ENCODE data around the gene ZNF587B. TPM values are rescaled to one million over a fixed set of nuclear protein-coding genes. Genes with fewer than 3 reads are reported as not detected.
"Not testable (repeated sequence)": the region's sequence is repeated elsewhere in the genome, so short reads cannot be mapped to it uniquely, and the experiment has no call there.

The ZNF587B gene
- total RNA-seq, 1 donor from 2014 or later = 17.2 TPM

GRCh38 chr19:57862351-57862750, 32.3 kb downstream of the ZNF587B start:
- H3K27ac ChIP-seq (ENCODE audit: low read depth, low read length); H3K9me3 ChIP-seq (ENCODE audit: control insufficient read depth in 3 of 3, low read length in 3 of 3); H3K4me1 ChIP-seq (ENCODE audit: control insufficient read depth in 3 of 3, insufficient read depth in 3 of 3, low read length in 3 of 3); H3K4me3 ChIP-seq (ENCODE audit: low read length in 3 of 3); H3K27me3 ChIP-seq (ENCODE audit: control insufficient read depth in 3 of 3, insufficient read depth in 3 of 3, low read length in 3 of 3); H3K9ac ChIP-seq (ENCODE audit: low read depth in 1 of 3, low read length in 3 of 3): not testable (repeated sequence)
- H3K36me3 ChIP-seq (ENCODE audit: control insufficient read depth in 3 of 3, insufficient read depth in 3 of 3, low read length in 3 of 3) = peaks cover 46 to 77% (median 63%) of the 10 kb centered on the region in 3 donors

- H3K27me3 ChIP-seq (ENCODE audit: control insufficient read depth in 3 of 3, insufficient read depth in 3 of 3, low read length in 3 of 3) = no peaks in the 10 kb centered on the region
- H3K4me3 ChIP-seq (ENCODE audit: low read length in 3 of 3) = no peak overlapping the region
- H3K36me3 ChIP-seq (ENCODE audit: control insufficient read depth in 3 of 3, insufficient read depth in 3 of 3, low read length in 3 of 3) = peaks cover 26 to 40% (median 34%) of the 10 kb centered on the region in 3 donors
- no peaks in the 10 kb centered on the region for H3K4me1 ChIP-seq (ENCODE audit: control insufficient read depth in 3 of 3, insufficient read depth in 3 of 3, low read length in 3 of 3)
- no peak overlapping the region for H3K9ac ChIP-seq (ENCODE audit: low read depth in 1 of 3, low read length in 3 of 3)
- peaks cover 11 to 21% (median 12%) of the 10 kb centered on the region in 3 donors for H3K9me3 ChIP-seq (ENCODE audit: control insufficient read depth in 3 of 3, low read length in 3 of 3)
- H3K27ac ChIP-seq (ENCODE audit: low read depth, low read length) = no peak overlapping the region
Observed at GRCh38 chr19:57867868-57868492, 37.9 kb downstream of the ZNF587B start.

GRCh38 chr19:57869655-57870054, 39.6 kb downstream of the ZNF587B start:
- peaks cover 23 to 41% (median 36%) of the 10 kb centered on the region in 3 donors for H3K36me3 ChIP-seq (ENCODE audit: control insufficient read depth in 3 of 3, insufficient read depth in 3 of 3, low read length in 3 of 3)
- H3K27me3 ChIP-seq (ENCODE audit: control insufficient read depth in 3 of 3, insufficient read depth in 3 of 3, low read length in 3 of 3); H3K4me1 ChIP-seq (ENCODE audit: control insufficient read depth in 3 of 3, insufficient read depth in 3 of 3, low read length in 3 of 3); H3K9ac ChIP-seq (ENCODE audit: low read depth in 1 of 3, low read length in 3 of 3); H3K27ac ChIP-seq (ENCODE audit: low read depth, low read length); H3K4me3 ChIP-seq (ENCODE audit: low read length in 3 of 3): not testable (repeated sequence)
- peaks cover 16 to 32% (median 22%) of the 10 kb centered on the region in 3 donors for H3K9me3 ChIP-seq (ENCODE audit: control insufficient read depth in 3 of 3, low read length in 3 of 3)

GRCh38 chr19:57870225-57870624, 40.1 kb downstream of the ZNF587B start:
- Histone ChIP-seq H3K4me1 (ENCODE audit: control insufficient read depth in 3 of 3, insufficient read depth in 3 of 3, low read length in 3 of 3) (no peaks in the 10 kb centered on the region), H3K27ac (ENCODE audit: low read depth, low read length) (no peak overlapping the region), H3K36me3 (ENCODE audit: control insufficient read depth in 3 of 3, insufficient read depth in 3 of 3, low read length in 3 of 3) (peaks cover 23 to 39% (median 34%) of the 10 kb centered on the region in 3 donors), H3K27me3 (ENCODE audit: control insufficient read depth in 3 of 3, insufficient read depth in 3 of 3, low read length in 3 of 3) (no peaks in the 10 kb centered on the region), H3K9me3 (ENCODE audit: control insufficient read depth in 3 of 3, low read length in 3 of 3) (peaks cover 16 to 33% (median 22%) of the 10 kb centered on the region in 3 donors), H3K4me3 (ENCODE audit: low read length in 3 of 3) (no peak overlapping the region), H3K9ac (ENCODE audit: low read depth in 1 of 3, low read length in 3 of 3) (no peak overlapping the region)

GRCh38 chr19:57872450-57872849, 42.4 kb downstream of the ZNF587B start:
- H3K27me3 ChIP-seq (ENCODE audit: control insufficient read depth in 3 of 3, insufficient read depth in 3 of 3, low read length in 3 of 3) = no peaks in the 10 kb centered on the region
- H3K9me3 ChIP-seq (ENCODE audit: control insufficient read depth in 3 of 3, low read length in 3 of 3) = peaks cover 16 to 38% (median 22%) of the 10 kb centered on the region in 3 donors
- no peak overlapping the region for H3K9ac ChIP-seq (ENCODE audit: low read depth in 1 of 3, low read length in 3 of 3)
- H3K27ac ChIP-seq (ENCODE audit: low read depth, low read length) = no peak overlapping the region
- H3K4me1 ChIP-seq (ENCODE audit: control insufficient read depth in 3 of 3, insufficient read depth in 3 of 3, low read length in 3 of 3) = no peaks in the 10 kb centered on the region
- peak overlapping the region in 1 of 3 donors; percentile 5 for H3K4me3 ChIP-seq (ENCODE audit: low read length in 3 of 3)
- peaks cover 17 to 42% (median 19%) of the 10 kb centered on the region in 3 donors for H3K36me3 ChIP-seq (ENCODE audit: control insufficient read depth in 3 of 3, insufficient read depth in 3 of 3, low read length in 3 of 3)

GRCh38 chr19:57873883-57874799, 44.0 kb downstream of the ZNF587B start:
- H3K4me1 ChIP-seq (ENCODE audit: control insufficient read depth in 3 of 3, insufficient read depth in 3 of 3, low read length in 3 of 3); H3K4me3 ChIP-seq (ENCODE audit: low read length in 3 of 3); H3K27me3 ChIP-seq (ENCODE audit: control insufficient read depth in 3 of 3, insufficient read depth in 3 of 3, low read length in 3 of 3); H3K27ac ChIP-seq (ENCODE audit: low read depth, low read length); H3K9ac ChIP-seq (ENCODE audit: low read depth in 1 of 3, low read length in 3 of 3): not testable (repeated sequence)
- Histone ChIP-seq H3K9me3 (ENCODE audit: control insufficient read depth in 3 of 3, low read length in 3 of 3) (peaks cover 12 to 34% (median 18%) of the 10 kb centered on the region in 3 donors), H3K36me3 (ENCODE audit: control insufficient read depth in 3 of 3, insufficient read depth in 3 of 3, low read length in 3 of 3) (peaks cover 10 to 34% (median 13%) of the 10 kb centered on the region in 3 donors)

- Histone ChIP-seq H3K27ac (ENCODE audit: low read depth, low read length) (no peak overlapping the region), H3K27me3 (ENCODE audit: control insufficient read depth in 3 of 3, insufficient read depth in 3 of 3, low read length in 3 of 3) (no peaks in the 10 kb centered on the region), H3K4me3 (ENCODE audit: low read length in 3 of 3) (no peak overlapping the region), H3K9me3 (ENCODE audit: control insufficient read depth in 3 of 3, low read length in 3 of 3) (no peaks in the 10 kb centered on the region), H3K36me3 (ENCODE audit: control insufficient read depth in 3 of 3, insufficient read depth in 3 of 3, low read length in 3 of 3) (peaks cover 3 to 18% (median 8%) of the 10 kb centered on the region in 3 donors), H3K4me1 (ENCODE audit: control insufficient read depth in 3 of 3, insufficient read depth in 3 of 3, low read length in 3 of 3) (peaks cover 5 to 19% (median 7%) of the 10 kb centered on the region in 3 donors), H3K9ac (ENCODE audit: low read depth in 1 of 3, low read length in 3 of 3) (no peak overlapping the region)
Observed at GRCh38 chr19:57886046-57886445, 55.9 kb downstream of the ZNF587B start.

- Histone ChIP-seq H3K9ac (ENCODE audit: low read depth in 1 of 3, low read length in 3 of 3) (peak overlapping the region in 2 of 3 donors; percentile 14 to 33), H3K4me3 (ENCODE audit: low read length in 3 of 3) (peak overlapping the region; percentile 0 to 96 (median 35)), H3K4me1 (ENCODE audit: control insufficient read depth in 3 of 3, insufficient read depth in 3 of 3, low read length in 3 of 3) (peaks cover 5 to 19% (median 7%) of the 10 kb centered on the region in 3 donors), H3K27me3 (ENCODE audit: control insufficient read depth in 3 of 3, insufficient read depth in 3 of 3, low read length in 3 of 3) (no peaks in the 10 kb centered on the region), H3K27ac (ENCODE audit: low read depth, low read length) (no peak overlapping the region), H3K9me3 (ENCODE audit: control insufficient read depth in 3 of 3, low read length in 3 of 3) (no peaks in the 10 kb centered on the region), H3K36me3 (ENCODE audit: control insufficient read depth in 3 of 3, insufficient read depth in 3 of 3, low read length in 3 of 3) (peaks cover 3 to 18% (median 8%) of the 10 kb centered on the region in 3 donors)
Observed at GRCh38 chr19:57887195-57887941, 57.3 kb downstream of the ZNF587B start.

- H3K27ac ChIP-seq (ENCODE audit: low read depth, low read length) = peak overlapping the region; percentile 79
Observed at GRCh38 chr19:57888107-57888559, 58.0 kb downstream of the ZNF587B start.

More at GRCh38 chr19:57888107-57888559, 58.0 kb downstream of the ZNF587B start:
- H3K9me3 ChIP-seq (ENCODE audit: control insufficient read depth in 3 of 3, low read length in 3 of 3) = no peaks in the 10 kb centered on the region
- H3K9ac ChIP-seq (ENCODE audit: low read depth in 1 of 3, low read length in 3 of 3) = peak overlapping the region; percentile 79 to 96 (median 85)
- H3K4me3 ChIP-seq (ENCODE audit: low read length in 3 of 3) = peak overlapping the region; percentile 69 to 98 (median 96)
- peaks cover 3 to 18% (median 8%) of the 10 kb centered on the region in 3 donors for H3K36me3 ChIP-seq (ENCODE audit: control insufficient read depth in 3 of 3, insufficient read depth in 3 of 3, low read length in 3 of 3)
- no peaks in the 10 kb centered on the region for H3K27me3 ChIP-seq (ENCODE audit: control insufficient read depth in 3 of 3, insufficient read depth in 3 of 3, low read length in 3 of 3)
- H3K4me1 ChIP-seq (ENCODE audit: control insufficient read depth in 3 of 3, insufficient read depth in 3 of 3, low read length in 3 of 3) = peaks cover 5 to 19% (median 7%) of the 10 kb centered on the region in 3 donors

All from skeletal muscle tissue (tissue), 4 donors.